ENCODE data around the gene CXCR3.
A peak's percentile ranks its signal among the peaks of the same experiment; 100 is the strongest.
"Not testable (repeated sequence)": the region's sequence is repeated elsewhere in the genome, so short reads cannot be mapped to it uniquely, and the experiment has no call there.

The CXCR3 gene

GRCh38 chrX:71618303-71618721, at the start of gene CXCR3:
CXCR3 (minus strand) TSS chrX:71618511; CDS start chrX:71618449, 62 bp downstream.
- no peak for DNase-seq

DNA sequence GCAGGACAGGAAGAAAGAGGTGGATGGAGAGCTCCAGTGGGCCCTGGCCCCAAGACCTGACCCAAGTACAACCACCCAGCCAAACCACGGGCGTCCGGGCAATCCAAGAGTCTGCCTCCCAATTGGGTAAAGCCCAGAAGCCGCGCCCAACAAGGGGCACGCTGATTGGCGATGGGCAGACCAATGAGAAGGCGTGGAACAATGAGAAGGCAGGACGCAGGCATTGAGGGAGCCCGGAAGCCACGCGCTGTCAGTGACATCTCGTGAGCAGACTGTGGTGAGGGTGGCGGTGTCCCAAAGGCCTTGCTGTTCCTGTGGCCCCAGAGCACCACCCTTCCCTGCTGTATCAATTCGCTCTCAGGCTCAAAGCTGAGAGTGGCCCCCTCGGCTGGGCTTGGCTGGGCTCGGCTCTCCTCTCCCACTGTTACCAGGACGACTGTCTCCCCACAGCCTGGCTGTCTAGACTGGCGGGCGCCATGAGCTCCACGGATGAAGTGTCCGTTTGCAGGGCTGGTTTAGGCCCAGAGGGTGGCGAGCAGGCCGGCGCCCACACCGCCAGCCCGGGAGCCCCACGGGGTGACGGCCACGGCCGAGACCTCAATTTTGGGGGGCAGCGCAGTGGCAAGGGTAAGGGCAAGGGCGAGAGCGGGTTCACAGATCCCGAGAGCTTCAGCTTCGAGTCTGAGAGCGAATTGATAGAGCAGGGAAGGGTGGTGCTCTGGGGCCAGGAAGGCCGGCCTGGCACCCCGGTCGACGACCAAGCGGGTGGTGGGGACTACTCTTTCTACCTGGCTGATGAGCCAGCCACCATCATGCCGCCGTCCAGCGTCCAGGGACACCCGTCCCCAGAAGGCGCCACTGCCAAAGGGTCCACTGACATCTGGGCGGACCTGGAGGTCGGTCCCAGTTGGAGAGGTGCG, 49.3 kb upstream of the CXCR3 start, which contains the start of gene LOC101059915:
Gene LOC101059915, plus strand, starts transcription at position 219 of the 920 bp plus-strand sequence.
- no peak for DNase-seq

DNA sequence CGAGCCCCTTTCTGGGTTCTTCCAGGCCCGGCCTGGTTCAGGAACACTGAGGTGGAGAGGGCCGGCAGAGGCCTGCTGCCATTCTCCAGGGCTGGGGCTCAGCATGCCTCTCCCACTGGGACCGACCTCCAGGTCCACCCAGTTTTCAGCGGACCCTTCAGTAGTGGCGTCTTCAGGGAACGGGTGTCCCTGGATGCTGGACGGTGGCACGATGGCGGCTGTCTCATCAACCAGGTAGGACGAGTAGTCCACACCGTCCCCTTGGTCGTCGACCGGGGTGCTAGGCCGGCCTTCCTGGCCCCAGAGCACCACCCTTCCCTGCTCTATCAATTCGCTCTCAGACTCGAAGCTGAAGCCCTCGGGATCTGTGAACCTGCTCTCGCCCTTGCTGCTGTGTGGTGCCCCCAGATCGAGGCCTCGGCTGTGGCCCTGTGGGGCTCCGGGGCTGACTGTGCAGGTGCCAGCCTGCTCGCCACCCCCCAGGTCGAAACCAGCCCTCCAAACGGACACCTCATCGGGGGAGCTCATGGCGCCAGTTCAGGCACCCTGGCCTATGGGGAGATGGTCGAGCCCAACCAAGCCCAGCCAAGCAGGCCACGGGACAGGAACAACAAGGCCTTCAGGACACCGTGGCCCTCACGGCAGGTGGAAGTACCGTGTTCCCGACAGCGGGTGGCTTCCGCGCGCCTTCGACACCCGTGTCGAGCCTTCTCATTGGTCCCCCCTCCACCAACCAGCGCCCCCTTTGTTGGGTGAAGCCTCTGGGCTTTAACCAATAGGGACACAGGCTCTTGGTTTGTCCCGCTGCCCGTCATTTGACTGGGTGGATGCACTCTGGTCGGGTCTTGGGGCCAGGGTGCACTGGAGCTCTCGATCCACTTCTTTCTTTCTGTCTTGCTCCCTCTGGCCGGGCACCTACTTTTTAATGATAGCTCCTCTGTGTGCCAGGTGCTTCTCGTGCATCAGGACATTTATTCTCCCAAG, 48.2 kb upstream of the CXCR3 start:
- no peak for DNase-seq

GRCh38 chrX:71665747-71666146, 47.4 kb upstream of the CXCR3 start:
- DNase-seq: no peak

DNA sequence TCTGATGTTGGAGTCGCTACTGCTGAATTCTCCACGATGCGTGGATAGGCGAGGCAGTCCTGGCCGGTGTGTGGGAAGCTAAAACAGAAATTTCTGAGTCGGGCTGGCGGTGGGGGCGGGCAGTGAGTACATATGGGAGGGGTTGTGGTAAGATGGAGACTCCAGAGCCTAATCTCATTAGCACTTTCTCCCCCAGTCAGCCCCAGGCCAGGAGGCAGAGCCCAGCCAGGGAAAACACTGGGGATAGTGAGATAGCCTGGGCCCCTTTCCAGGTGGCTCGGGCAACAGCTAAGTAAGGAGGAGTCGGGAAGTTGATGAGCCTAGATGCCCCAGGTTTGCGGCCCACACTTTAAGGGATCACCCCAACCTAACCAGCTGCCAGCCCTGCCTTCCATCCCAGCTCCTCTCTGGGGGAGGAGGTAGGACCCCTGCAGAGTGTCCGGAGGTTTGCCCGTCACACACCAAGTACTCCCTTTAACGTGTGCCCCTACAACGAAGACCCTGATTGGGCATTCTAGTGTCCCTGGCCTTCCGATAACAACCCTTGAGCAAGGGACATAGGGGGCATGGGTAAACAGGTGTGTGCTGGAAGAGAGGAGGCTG, 46.7 kb upstream of the CXCR3 start:
- DNase-seq: no peak

DNA sequence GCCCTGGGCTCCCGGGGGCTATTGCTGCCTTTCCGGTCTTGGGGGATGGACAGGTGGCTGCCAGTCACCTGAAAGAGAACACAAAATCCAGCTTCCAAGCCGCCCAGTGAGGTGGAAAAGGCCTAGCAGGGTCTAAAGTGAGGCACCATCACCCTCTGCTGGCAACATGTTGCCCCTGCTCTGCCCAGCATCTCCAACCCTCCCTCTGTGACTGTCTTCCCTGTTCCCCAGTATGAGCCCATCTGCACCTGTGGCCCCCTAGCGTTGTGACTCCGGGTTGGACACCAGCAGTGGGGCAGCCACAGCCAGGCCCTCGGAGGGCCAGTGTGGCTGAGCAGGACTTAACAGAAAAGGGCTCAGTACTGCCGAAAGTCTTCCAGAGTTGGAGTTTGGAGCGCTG, 45.9 kb upstream of the CXCR3 start:
- DNase-seq: not testable (repeated sequence)

- DNase-seq: not testable (repeated sequence)
These were observed 44.9 kb upstream of the CXCR3 start for GRCh38 chrX:71663238-71663637.

DNA sequence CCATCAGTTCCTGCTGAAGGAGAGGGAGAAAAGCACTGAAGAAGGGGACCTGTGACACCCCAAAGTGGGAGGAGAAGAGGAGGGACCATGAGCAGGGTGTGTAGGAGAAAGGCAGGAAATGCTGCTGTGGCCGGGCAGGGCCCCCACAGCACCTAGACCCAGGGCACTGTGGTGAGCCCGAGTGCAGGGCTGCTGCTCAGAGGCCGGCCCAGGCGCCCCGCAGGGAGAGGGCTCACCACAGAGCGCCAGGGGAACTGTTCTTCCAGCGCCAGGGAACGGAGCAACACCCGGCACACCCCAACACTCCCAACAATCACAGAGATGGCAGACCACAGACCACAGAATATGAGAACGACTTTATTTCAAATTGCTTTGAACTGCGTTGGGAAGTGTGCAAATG, 44.3 kb upstream of the CXCR3 start:
- not testable (repeated sequence) for DNase-seq

DNA sequence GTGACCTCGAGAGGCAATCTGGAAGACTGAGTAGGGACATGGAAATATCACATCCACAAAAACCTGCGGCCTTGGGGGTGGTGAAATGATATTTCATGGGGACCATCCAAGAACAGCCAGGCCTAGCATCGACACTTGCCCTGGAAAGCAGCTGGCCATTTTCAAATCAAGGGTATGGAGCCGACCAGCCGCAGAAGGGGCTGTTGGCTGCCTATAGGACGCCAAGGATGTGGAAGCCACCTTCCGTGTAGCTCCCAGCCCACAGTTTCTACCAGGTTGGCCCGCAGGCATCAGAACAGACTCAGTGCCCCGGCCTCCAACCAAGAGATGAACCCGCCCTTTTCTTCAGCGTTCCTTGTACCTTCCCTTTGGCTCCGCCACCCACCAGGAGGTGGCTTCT, 43.6 kb upstream of the CXCR3 start:
- DNase-seq: no peak

DNA sequence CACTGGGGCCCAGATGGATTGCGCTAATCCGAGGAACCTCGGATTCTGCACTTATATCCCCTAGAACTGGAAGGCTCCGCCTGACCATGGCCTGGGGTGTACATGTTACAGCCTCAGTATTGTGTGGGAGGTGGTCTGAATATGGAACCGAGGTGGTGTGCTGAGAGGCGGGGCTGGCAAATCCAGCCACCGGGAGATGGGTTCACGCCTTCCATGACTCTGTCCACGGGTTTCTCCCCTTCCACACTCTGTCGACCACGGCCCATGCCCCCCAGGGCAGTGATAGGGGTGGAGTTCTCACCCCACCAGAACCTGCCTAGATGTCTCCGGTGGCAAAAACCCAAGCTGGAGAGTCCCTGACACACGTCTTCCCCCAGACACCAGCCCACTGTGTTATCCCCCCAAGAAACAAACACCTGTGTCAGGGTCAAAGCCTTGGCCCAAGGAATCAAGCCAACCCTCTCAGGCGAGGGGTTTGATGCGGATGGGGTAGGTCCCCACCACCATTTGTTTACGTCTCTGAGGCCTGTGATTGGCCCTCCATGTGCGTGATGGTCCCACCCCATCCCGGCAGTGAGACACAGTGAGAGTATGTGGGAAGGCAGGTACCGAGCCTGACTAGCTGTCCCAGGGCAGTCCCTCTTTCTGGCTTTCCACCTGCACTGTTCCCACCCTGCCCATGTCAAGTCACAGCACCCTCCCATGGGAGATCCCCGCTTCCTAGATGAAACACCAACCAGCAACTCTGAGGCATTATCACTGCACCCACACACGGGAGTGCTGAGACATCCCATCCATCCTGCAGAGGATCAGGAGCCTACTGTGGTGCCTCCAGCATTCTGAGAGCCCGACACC, 42.5 kb upstream of the CXCR3 start:
- DNase-seq: no peak

- no peak for DNase-seq
These were observed 41.6 kb upstream of the CXCR3 start for GRCh38 chrX:71659959-71660358.

- no peak for DNase-seq
These were observed 41.0 kb upstream of the CXCR3 start for GRCh38 chrX:71659342-71659741.

GRCh38 chrX:71657267-71657666, 39.0 kb upstream of the CXCR3 start:
- DNase-seq: no peak

- no peak for DNase-seq
These were observed 35.0 kb upstream of the CXCR3 start for GRCh38 chrX:71653344-71653743.

DNA sequence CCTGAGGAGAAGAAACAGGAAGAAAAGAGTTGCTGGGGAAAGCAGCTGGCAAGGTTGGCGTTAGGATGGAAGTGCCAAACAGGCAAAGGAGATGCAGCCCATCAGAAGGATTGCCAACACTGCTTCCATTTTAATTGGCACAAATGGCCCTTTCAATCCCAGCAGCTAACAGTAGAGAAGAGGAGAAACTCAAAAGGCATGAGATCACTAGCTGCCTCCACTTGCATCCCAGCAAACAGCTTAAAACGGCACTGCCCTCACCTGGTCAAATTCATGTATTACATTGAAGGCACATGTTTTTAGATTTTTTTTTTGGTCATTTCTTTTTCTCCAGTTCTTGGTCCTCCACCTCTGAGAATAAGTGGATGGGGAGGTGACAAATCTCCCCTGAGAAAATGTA, 34.1 kb upstream of the CXCR3 start:
- peak; percentile 47 for DNase-seq

DNA sequence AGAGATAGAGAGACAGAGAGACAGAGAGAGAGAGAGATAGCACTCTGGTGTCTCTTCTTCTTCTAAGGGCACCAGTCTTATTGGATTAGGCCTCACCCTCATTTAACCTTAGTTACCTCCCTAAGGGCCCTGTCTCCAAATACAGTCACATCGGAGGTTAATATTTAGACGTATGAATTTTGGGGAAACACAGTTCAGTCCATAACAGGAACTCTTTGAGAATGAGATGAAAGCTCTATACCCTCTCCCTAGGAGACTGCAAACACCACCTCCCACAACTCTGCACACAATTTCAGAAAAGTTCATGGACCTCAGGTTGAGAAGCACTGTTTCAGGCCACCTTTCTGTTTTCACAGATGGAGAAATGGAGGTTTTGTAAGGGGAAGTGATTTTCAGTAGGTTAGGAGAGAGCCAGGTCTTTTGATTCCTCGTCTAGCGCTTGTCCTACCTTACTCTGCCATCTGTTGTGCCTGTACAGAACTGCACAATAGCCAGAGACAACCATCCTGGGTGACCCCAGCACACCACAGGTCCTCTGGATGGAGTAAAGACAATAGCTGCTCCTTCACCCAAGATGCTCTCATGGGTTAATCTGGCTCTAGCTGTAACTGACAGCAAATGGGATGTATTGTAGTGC, 32.1 kb upstream of the CXCR3 start:
- DNase-seq: no peak

GRCh38 chrX:71644406-71644805, 26.1 kb upstream of the CXCR3 start:
- DNase-seq: not testable (repeated sequence)

DNA sequence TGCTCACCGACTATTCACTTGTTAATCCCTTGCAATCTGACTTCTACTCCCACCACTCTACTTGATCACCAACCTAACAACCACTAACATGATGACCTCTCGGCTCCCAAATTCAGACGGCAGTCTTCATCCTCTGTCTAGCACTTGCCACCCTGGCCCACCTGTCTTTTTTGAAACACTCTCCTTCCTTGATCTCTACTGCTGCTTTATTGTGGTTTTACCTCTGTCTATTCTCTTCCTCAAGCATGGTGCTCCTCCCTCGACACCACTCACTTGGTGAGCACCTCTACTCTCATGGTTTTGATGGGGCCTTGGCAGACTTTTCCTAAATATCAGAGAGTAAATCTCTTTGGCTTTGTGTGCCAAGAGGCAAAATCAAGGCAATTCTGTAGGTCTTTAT, 21.7 kb upstream of the CXCR3 start:
- no peak for DNase-seq

DNA sequence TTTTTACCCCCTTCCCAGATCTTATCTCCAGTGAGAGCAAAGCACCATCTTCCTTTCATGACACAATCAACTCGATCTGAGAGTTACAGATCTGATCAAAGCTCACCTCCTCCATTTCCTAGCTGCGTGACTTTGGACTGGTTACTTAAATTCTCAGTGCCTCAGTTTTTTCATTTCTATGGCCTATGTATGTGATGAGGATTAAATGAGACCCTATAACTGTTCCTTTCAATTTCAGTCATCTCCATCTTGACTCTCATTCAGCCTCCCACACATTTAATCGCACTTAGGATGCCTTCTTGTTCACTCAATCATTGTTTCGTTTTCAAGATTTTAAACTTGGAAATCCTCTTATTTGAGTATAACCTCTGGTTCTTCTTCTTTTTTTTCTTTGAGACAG, 20.1 kb upstream of the CXCR3 start:
- no peak for DNase-seq

DNA sequence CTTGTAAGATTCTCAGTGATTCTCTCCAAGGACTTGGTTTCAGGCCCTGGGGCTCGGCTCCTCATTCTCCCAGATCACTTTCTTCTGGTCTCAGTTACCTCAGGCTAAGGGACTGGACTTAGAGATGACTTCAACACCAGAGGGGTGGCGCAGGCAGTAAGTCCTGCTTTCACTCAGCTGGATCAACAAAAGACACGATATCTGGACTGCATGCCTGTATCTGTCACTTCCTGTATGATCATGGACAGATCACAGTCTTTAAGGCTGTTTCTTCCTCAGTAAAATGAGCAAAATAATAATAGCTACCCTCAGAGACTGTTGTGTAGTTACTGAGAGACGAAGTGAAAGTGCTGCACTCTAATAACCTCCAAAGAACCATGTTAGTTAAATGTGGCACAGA, 19.5 kb upstream of the CXCR3 start:
- no peak for DNase-seq

GRCh38 chrX:71637253-71637618, 18.9 kb upstream of the CXCR3 start:
- no peak for DNase-seq

Data from retina (tissue), 1 donor.